H1 (cell line): ENCODE measurements around the gene LRRC45. TPM values are rescaled to one million over a fixed set of nuclear protein-coding genes. Genes with fewer than 3 reads are reported as not detected.

Experiments
- CTCF ChIA-PET: fragments of 300-600 bp; sonication (Branson Sonifier 250); formaldehyde crosslinking; loops from one replicate; lab custom pipeline; 2021; ENCODE audit not compliant: partially characterized antibody; lab: Charles Lee
- POLR2A ChIA-PET: fragments of 300-600 bp; sonication (Branson Sonifier 250); formaldehyde crosslinking; loops from one replicate; lab custom pipeline; 2021; ENCODE audit warnings: inconsistent platforms; ENCODE audit not compliant: partially characterized antibody; lab: Charles Lee
- DNase-seq, 2 experiments: peaks; one replicate each; pipeline versions ENCODE4 v3.0.0 to v3.0.0-alpha.2; 2010 to 2022; ENCODE audit warnings: low spot score in 2 of 2, low read depth in 1 of 2, mixed read lengths in 1 of 2
- FAIRE-seq: peaks from 2 replicates; lab custom pipeline; 2011; peaks lifted over from hg19 to GRCh38; lab: Jason Lieb, UNC
- H2AFZ ChIP-seq: 2 replicates; pipeline ENCODE4 v1.8.1; 2012; ENCODE audit warnings: low read length, inconsistent platforms
- H2AK5ac ChIP-seq: 2 replicates; pipeline ENCODE4 v1.6.1; 2013; ENCODE audit warnings: low read depth, low read length
- H2BK120ac ChIP-seq: replicated peaks from 2 replicates; pipeline ENCODE3; 2013; ENCODE audit warnings: low read depth, low read length, inconsistent platforms
- H2BK12ac ChIP-seq: 2 replicates; pipeline ENCODE4 v1.6.1; 2013; ENCODE audit warnings: low read depth, low read length
- H2BK15ac ChIP-seq: 2 replicates; pipeline ENCODE4 v1.6.1; 2013; ENCODE audit warnings: low read length
- H2BK20ac ChIP-seq: 2 replicates; pipeline ENCODE4 v1.6.1; 2013; ENCODE audit warnings: low read length
- H2BK5ac ChIP-seq: 2 replicates; pipeline ENCODE4 v1.6.1; 2013; ENCODE audit warnings: low read depth, low read length
- H3K14ac ChIP-seq: 2 replicates; pipeline ENCODE4 v1.6.1; 2013; ENCODE audit warnings: inconsistent platforms; ENCODE audit not compliant: insufficient read length
- H3K18ac ChIP-seq: 2 replicates; pipeline ENCODE4 v1.6.1; 2013; ENCODE audit warnings: low read length; ENCODE audit errors: extremely low read depth
- H3K23ac ChIP-seq: 2 replicates; pipeline ENCODE4 v1.6.1; 2013; ENCODE audit warnings: inconsistent platforms; ENCODE audit not compliant: insufficient read length
- H3K23me2 ChIP-seq: 2 replicates; pipeline ENCODE4 v1.6.1; 2013; ENCODE audit warnings: low read depth, low read length
- H3K27ac ChIP-seq: 2 replicates; pipeline ENCODE4 v1.6.1; 2011; ENCODE audit warnings: low read depth, low read length, inconsistent platforms
- H3K27me3 ChIP-seq, 4 experiments: replicated peaks in 1 of 4; 1 replicate in 1 of 4; 2 replicates in 3 of 4; pipeline versions ENCODE4 v1.6.1 to v1.8.1; 2011 to 2013; ENCODE audit warnings: low read length in 3 of 4, mild to moderate bottlenecking in 3 of 4, inconsistent platforms in 2 of 4, mixed read lengths in 2 of 4, moderate library complexity in 1 of 4; ENCODE audit not compliant: control insufficient read depth in 3 of 4, insufficient read depth in 3 of 4; ENCODE audit errors: extremely low read depth in 1 of 4
- H3K36me3 ChIP-seq, 4 experiments: 2 replicates each; pipeline versions ENCODE4 v1.6.1 to v1.8.1; 2011 to 2013; ENCODE audit warnings: mild to moderate bottlenecking in 4 of 4, low read length in 3 of 4, moderate library complexity in 2 of 4, control low read depth in 1 of 4, inconsistent platforms in 1 of 4; ENCODE audit not compliant: insufficient read depth in 4 of 4, control insufficient read depth in 2 of 4
- H3K4ac ChIP-seq: replicated peaks from 2 replicates; pipeline ENCODE3; 2013; ENCODE audit warnings: low read length, low read depth, mixed read lengths, inconsistent platforms; ENCODE audit not compliant: insufficient read length
- H3K4me1 ChIP-seq, 4 experiments: replicated peaks in 1 of 4; 1 replicate in 1 of 4; 2 replicates in 3 of 4; pipeline versions ENCODE4 v1.6.1 to v1.8.1; 2011 to 2013; ENCODE audit warnings: low read length in 3 of 4, inconsistent platforms in 2 of 4, mixed read lengths in 1 of 4; ENCODE audit not compliant: insufficient read depth in 4 of 4, control insufficient read depth in 3 of 4
- H3K4me2 ChIP-seq, 2 experiments: 2 replicates each; pipeline versions ENCODE4 v1.6.1 to v1.8.1; 2011 to 2013; ENCODE audit warnings: low read depth in 2 of 2, low read length in 2 of 2, control low read depth in 1 of 2, inconsistent platforms in 1 of 2, mild to moderate bottlenecking in 1 of 2; ENCODE audit not compliant: insufficient read depth in 1 of 2
- H3K4me3 ChIP-seq, 4 experiments: fragments of 200-600, 300-600 bp in 1 of 4; sonication (generic), shearing (Covaris generic), sonication (Bioruptor Twin) in 1 of 4; 2 replicates each; pipeline versions ENCODE4 v1.5.1 to v1.8.1; 2011 to 2016; ENCODE audit warnings: low read length in 4 of 4, low read depth in 3 of 4, control low read depth in 2 of 4, inconsistent platforms in 2 of 4, mild to moderate bottlenecking in 2 of 4, mixed read lengths in 1 of 4, moderate library complexity in 1 of 4; ENCODE audit not compliant: insufficient read depth in 2 of 4; ENCODE audit errors: extremely low read depth in 1 of 4
- H3K56ac ChIP-seq: replicated peaks from 2 replicates; pipeline ENCODE3; 2013; ENCODE audit warnings: low read depth, mild to moderate bottlenecking, mixed read lengths, low read length, inconsistent platforms; ENCODE audit not compliant: insufficient read length
- H3K79me1 ChIP-seq: 2 replicates; pipeline ENCODE4 v1.6.1; 2013; ENCODE audit warnings: low read depth, low read length, control low read depth
- H3K79me2 ChIP-seq, 2 experiments: 2 replicates each; pipeline versions ENCODE4 v1.6.1 to v1.8.1; 2012 to 2013; ENCODE audit warnings: low read length in 2 of 2, mild to moderate bottlenecking in 2 of 2, inconsistent platforms in 1 of 2; ENCODE audit not compliant: insufficient read depth in 2 of 2, control insufficient read depth in 1 of 2
- H3K9ac ChIP-seq, 4 experiments: replicated peaks in 1 of 4; 1 replicate in 1 of 4; 2 replicates in 3 of 4; pipeline versions ENCODE4 v1.6.1 to v1.8.1; 2011 to 2013; ENCODE audit warnings: low read depth in 3 of 4, low read length in 3 of 4, control low read depth in 2 of 4, mild to moderate bottlenecking in 2 of 4, moderate library complexity in 2 of 4, inconsistent platforms in 1 of 4; ENCODE audit errors: extremely low read depth in 1 of 4
- H3K9me3 ChIP-seq, 2 experiments: 2 replicates each; pipeline versions ENCODE4 v1.6.1 to v1.8.1; 2012 to 2013; ENCODE audit warnings: mild to moderate bottlenecking in 2 of 2, moderate library complexity in 2 of 2, control low read depth in 1 of 2, inconsistent platforms in 1 of 2, low read depth in 1 of 2, low read length in 1 of 2, mixed read lengths in 1 of 2; ENCODE audit not compliant: insufficient read depth in 2 of 2
- H4K20me1 ChIP-seq, 2 experiments: replicated peaks in 1 of 2; 2 replicates each; pipeline versions ENCODE3 to v1.8.1; 2011 to 2013; ENCODE audit warnings: inconsistent platforms in 2 of 2, low read length in 2 of 2, mild to moderate bottlenecking in 1 of 2; ENCODE audit not compliant: insufficient read depth in 2 of 2, control insufficient read depth in 1 of 2
- H4K5ac ChIP-seq: 2 replicates; pipeline ENCODE4 v1.6.1; 2013; ENCODE audit warnings: low read length, low read depth, mixed read lengths, inconsistent platforms; ENCODE audit not compliant: insufficient read length
- H4K8ac ChIP-seq: 2 replicates; pipeline ENCODE4 v1.8.0; 2013; ENCODE audit warnings: mild to moderate bottlenecking, moderate library complexity, low read length, inconsistent platforms; ENCODE audit not compliant: insufficient read depth; ENCODE audit errors: extremely low read depth
- H4K91ac ChIP-seq: replicated peaks from 2 replicates; pipeline ENCODE3; 2013; ENCODE audit warnings: low read length, mixed read lengths, inconsistent platforms; ENCODE audit not compliant: insufficient read length
- POU5F1 ChIP-seq: IDR thresholded peaks from 2 replicates; pipeline ENCODE4 v1.6.1; 2011; ENCODE audit warnings: low read depth, mild to moderate bottlenecking, low read length, moderate library complexity
- WGBS, 2 experiments: shearing (Covaris generic) in 1 of 2; methylation state at CpG; one replicate each; pipeline versions ENCODE4 v1.1.6 to v1.1.7; 2013 to 2015; ENCODE audit warnings: low lambda C conversion rate in 2 of 2, mixed read lengths in 2 of 2, inconsistent platforms in 1 of 2, low coverage in 1 of 2, missing lambda C conversion rate in 1 of 2; ENCODE audit not compliant: insufficient replicate concordance in 2 of 2, insufficient coverage in 1 of 2, insufficient read length in 1 of 2; ENCODE audit errors: extremely low coverage in 1 of 2, missing lambda C conversion rate in 1 of 2; 5-methylcytosine and 5-hydroxymethylcytosine counted together
- polyA plus RNA-seq, 7 experiments: library from polyadenylated mRNA; depleted of rRNA in 3 of 7; stranded (reverse) in 5 of 7; unstranded in 2 of 7; fragments of >200 nt in 5 of 7; fragments of 200-250 nt in 2 of 7; gene quantifications; 1 replicate in 5 of 7; 2 replicates in 1 of 7; 4 replicates in 1 of 7; pipeline versions ENCODE4 v1.2.1 to v1.2.3, GENCODE V29; 2011 to 2013; ENCODE audit warnings: missing spikeins in 2 of 7, mixed read lengths in 2 of 7
- total RNA-seq: library from RNA; stranded (reverse); fragmentation: NEBNext Ultra II Directional; extraction: Animal tissue kit (Norgen Biotek cat#: 25700); gene quantifications from 2 replicates; pipeline ENCODE4 v1.2.1, GENCODE V29; 2021

The LRRC45 gene
- total and polyA plus RNA-seq, 2 of the 8 experiments (the other 6 are each of a cell fraction or from before 2014, with no cell fraction given), result 11.5 to 29.0 TPM

GRCh38 chr17:82073446-82073845, 50.3 kb downstream of the LRRC45 start:
- no peak overlapping the region for H3K14ac ChIP-seq
- no peaks in the 10 kb centered on the region for H3K23me2 ChIP-seq
- no peak overlapping the region for H4K8ac ChIP-seq
- no peaks in the 10 kb centered on the region for H3K79me2 ChIP-seq
- H2BK20ac ChIP-seq, result no peak overlapping the region
- no peak overlapping the region for H3K27ac ChIP-seq
- no peak overlapping the region for H2AFZ ChIP-seq
- no peaks in the 10 kb centered on the region for H3K4me1 ChIP-seq
- H4K5ac ChIP-seq, result no peak overlapping the region
- H3K4ac ChIP-seq, result no peak overlapping the region
- no peak overlapping the region for H2BK5ac ChIP-seq
- peaks cover 2 to 3% of the 10 kb centered on the region in 2 experiments for H4K20me1 ChIP-seq
- TF ChIP-seq POU5F1, result no peak
- TF ChIP-seq, all 59 proteins: peak for 0
- Histone ChIP-seq H3K56ac (no peak overlapping the region), H3K23ac (no peak overlapping the region), H2BK12ac (no peak overlapping the region), H3K27me3 (no peaks in the 10 kb centered on the region; a peak in 1 of 7 replicates), H3K4me2 (no peak overlapping the region), H3K18ac (no peak overlapping the region), H3K4me3 (no peak overlapping the region), H3K36me3 (peaks cover 0 to 9% (median 1%) of the 10 kb centered on the region in 4 experiments; a peak in 2 of 8 replicates), H2BK120ac (no peak overlapping the region), H2BK15ac (no peak overlapping the region), H3K79me1 (no peaks in the 10 kb centered on the region), H2AK5ac (no peak overlapping the region), H3K9ac (no peak overlapping the region), H3K9me3 (no peaks in the 10 kb centered on the region), H4K91ac (no peak overlapping the region)
- POLR2A ChIA-PET, result interaction anchor here (6.5 to 16.2 kb wide), 3 partner anchors 7 to 18 kb away, joined by 48 to 161 read pairs (median 105); partner anchors contain the start of genes DUS1L, GPS1 and RFNG
- FAIRE-seq, result no peak
- no peak for DNase-seq
- CTCF ChIA-PET, result interaction anchor here (0.7 to 1.0 kb wide), 3 partner anchors 10 to 40 kb away, joined by 3 to 4 read pairs (median 3); no protein-coding TSS in a partner anchor
- WGBS, 2 experiments, result 85% methylated on average over 9 of the region's 9 CpGs; no CpG with 5 or more reads in 1 of the 2 experiments
